CD4-positive, alpha-beta memory T cell (primary cell): ENCODE results near the gene DDX54. TPM values are rescaled to one million over a fixed set of nuclear protein-coding genes. Genes with fewer than 3 reads are reported as not detected.
A peak's percentile ranks its signal among the peaks of the same experiment; 100 is the strongest.

Experiments
- CTCF ChIA-PET: fragments of 350-600 bp; sonication (Branson Sonifier 250); formaldehyde crosslinking; loops from one replicate; lab custom pipeline; 2021; ENCODE audit warnings: inconsistent platforms; ENCODE audit not compliant: partially characterized antibody; lab: Charles Lee
- POLR2A ChIA-PET: fragments of 350-600 bp; sonication (Branson Sonifier 250); formaldehyde crosslinking; loops from one replicate; lab custom pipeline; 2021; ENCODE audit not compliant: partially characterized antibody; lab: Charles Lee
- DNase-seq, 5 donors: peaks; one replicate each; pipeline versions ENCODE4 v3.0.0 to v3.0.0-alpha.2; 2020 to 2022; ENCODE audit warnings: mixed read lengths in 1 of 5
- H3K27ac ChIP-seq: one replicate; pipeline ENCODE4 v1.7.0; 2013; ENCODE audit warnings: low read depth, low read length
- H3K27me3 ChIP-seq: 2 replicates; pipeline ENCODE4 v1.7.0; 2013; ENCODE audit warnings: mild to moderate bottlenecking, low read length, moderate library complexity; ENCODE audit not compliant: insufficient read depth
- H3K36me3 ChIP-seq: 2 replicates; pipeline ENCODE4 v1.7.0; 2013; ENCODE audit warnings: mild to moderate bottlenecking, low read length, moderate library complexity; ENCODE audit not compliant: insufficient read depth
- H3K4me1 ChIP-seq: 2 replicates; pipeline ENCODE4 v1.7.0; 2013; ENCODE audit warnings: mild to moderate bottlenecking, low read length, moderate library complexity; ENCODE audit not compliant: insufficient read depth
- H3K4me3 ChIP-seq, 2 donors: one replicate each; pipeline ENCODE4 v1.7.0; 2013; ENCODE audit warnings: low read length in 2 of 2, mild to moderate bottlenecking in 1 of 2
- H3K9me3 ChIP-seq, 2 donors: one replicate each; pipeline ENCODE4 v1.7.0; 2013; ENCODE audit warnings: low read length in 2 of 2, control low read depth in 1 of 2; ENCODE audit not compliant: control insufficient read depth in 1 of 2
- H3K27ac Mint-ChIP-seq, 7 donors: one replicate each; pipeline ENCODE4 v1.8.0; 2020 to 2021; ENCODE audit warnings: mixed read lengths in 7 of 7, mild to moderate bottlenecking in 6 of 7, inconsistent platforms in 3 of 7, moderate library complexity in 3 of 7
- H3K27me3 Mint-ChIP-seq, 2 donors: one replicate each; pipeline ENCODE4 v1.8.0; 2020 to 2021; ENCODE audit warnings: mixed read lengths in 2 of 2
- H3K36me3 Mint-ChIP-seq, 2 donors: one replicate each; pipeline ENCODE4 v1.8.0; 2020 to 2021; ENCODE audit warnings: mixed read lengths in 2 of 2, inconsistent platforms in 1 of 2, mild to moderate bottlenecking in 1 of 2
- H3K4me1 Mint-ChIP-seq, 4 donors: one replicate each; pipeline ENCODE4 v1.8.0; 2020 to 2021; ENCODE audit warnings: mixed read lengths in 4 of 4, mild to moderate bottlenecking in 1 of 4
- H3K4me3 Mint-ChIP-seq, 8 donors: one replicate each; pipeline ENCODE4 v1.8.0; 2020 to 2021; ENCODE audit warnings: mixed read lengths in 8 of 8, mild to moderate bottlenecking in 7 of 8, moderate library complexity in 6 of 8, inconsistent platforms in 3 of 8
- H3K9me3 Mint-ChIP-seq, 8 donors: one replicate each; pipeline ENCODE4 v1.8.0; 2020 to 2021; ENCODE audit warnings: mixed read lengths in 8 of 8, mild to moderate bottlenecking in 5 of 8, inconsistent platforms in 3 of 8, moderate library complexity in 1 of 8
- intact Hi-C: fragments of 100-400 bp; cut with micrococcal nuclease; formaldehyde crosslinking; loops from one replicate; pipeline ENCODE4 v1.15.1; 2023
- polyA plus RNA-seq, 2 donors: library from polyadenylated mRNA; unstranded; fragments of 300-500 nt; fragmentation: Illumina TruSeq; gene quantifications; one replicate each; pipeline ENCODE4 v1.2.3, GENCODE V29; 2021
- total RNA-seq, 2 experiments: library from RNA; stranded (reverse); gene quantifications; one replicate each; pipeline ENCODE4 v1.2.3, GENCODE V29; 2021

Gene DDX54
- total and polyA plus RNA-seq, 4 experiments from 2014 or later, result 9.9 to 69.4 (median 52.3) TPM

- H3K27me3 Mint-ChIP-seq, result peaks cover 0 to 2% of the 10 kb centered on the region in 2 donors
- no peaks in the 10 kb centered on the region for H3K36me3 Mint-ChIP-seq
- H3K36me3 ChIP-seq, result no peaks in the 10 kb centered on the region
- POLR2A ChIA-PET, result interaction anchor here (1.0 kb wide), 1 partner anchor 51 kb away, joined by 3 read pairs; no protein-coding TSS in a partner anchor
- peak overlapping the region in 1 of 7 donors; percentile 68 for H3K27ac Mint-ChIP-seq
- peaks cover under 1% of the 10 kb centered on the region for H3K4me1 ChIP-seq
- no peaks in the 10 kb centered on the region for H3K9me3 Mint-ChIP-seq
- no peak overlapping the region for H3K27ac ChIP-seq
- H3K4me3 Mint-ChIP-seq, result no peak overlapping the region
- no peak overlapping the region for H3K4me3 ChIP-seq
- peaks cover 0 to 5% (median 2%) of the 10 kb centered on the region in 4 donors for H3K4me1 Mint-ChIP-seq
- DNase-seq, result no peak
- H3K9me3 ChIP-seq, result no peaks in the 10 kb centered on the region
- H3K27me3 ChIP-seq, result no peaks in the 10 kb centered on the region
- CTCF ChIA-PET, result interaction anchor here (0.9 to 1.5 kb wide), 3 partner anchors 18 to 67 kb away, joined by 4 read pairs; no protein-coding TSS in a partner anchor
- intact Hi-C loops, result no loop called here
Measured at GRCh38 chr12:113115455-113116126, 69.7 kb downstream of the DDX54 start.

- peaks cover 6% of the 10 kb centered on the region for H3K4me1 ChIP-seq
- H3K9me3 ChIP-seq, result no peaks in the 10 kb centered on the region
- no peaks in the 10 kb centered on the region for H3K27me3 ChIP-seq
- no peaks in the 10 kb centered on the region for H3K36me3 ChIP-seq
- Mint-ChIP-seq H3K36me3 (no peaks in the 10 kb centered on the region), H3K9me3 (no peaks in the 10 kb centered on the region), H3K27me3 (peaks cover 0 to 2% of the 10 kb centered on the region in 2 donors), H3K4me1 (peaks cover 3 to 15% (median 9%) of the 10 kb centered on the region in 4 donors), H3K4me3 (no peak overlapping the region), H3K27ac (no peak overlapping the region)
- intact Hi-C loops, result no loop called here
- H3K4me3 ChIP-seq, result no peak overlapping the region
- CTCF ChIA-PET, result interaction anchor here (0.9 to 1.5 kb wide), 6 partner anchors 16 to 66 kb away, joined by 3 to 4 read pairs (median 4); no protein-coding TSS in a partner anchor
- no peak overlapping the region for H3K27ac ChIP-seq
- POLR2A ChIA-PET, result interaction anchor here (1.0 kb wide), 1 partner anchor 50 kb away, joined by 3 read pairs; no protein-coding TSS in a partner anchor
- DNase-seq, result no peak
Measured at GRCh38 chr12:113114447-113115178, 70.7 kb downstream of the DDX54 start.

- H3K4me1 Mint-ChIP-seq, result peaks cover 3 to 17% (median 10%) of the 10 kb centered on the region in 4 donors
- no peak for DNase-seq
- no peaks in the 10 kb centered on the region for H3K36me3 Mint-ChIP-seq
- Histone ChIP-seq H3K27me3 (no peaks in the 10 kb centered on the region), H3K4me1 (peaks cover 6% of the 10 kb centered on the region), H3K9me3 (no peaks in the 10 kb centered on the region), H3K4me3 (no peak overlapping the region), H3K27ac (no peak overlapping the region), H3K36me3 (no peaks in the 10 kb centered on the region)
- POLR2A ChIA-PET, result no interaction called here
- no peak overlapping the region for H3K4me3 Mint-ChIP-seq
- no peak overlapping the region for H3K27ac Mint-ChIP-seq
- CTCF ChIA-PET, result no interaction called here
- intact Hi-C loops, result no loop called here
- H3K9me3 Mint-ChIP-seq, result no peaks in the 10 kb centered on the region
- peaks cover 0 to 2% of the 10 kb centered on the region in 2 donors for H3K27me3 Mint-ChIP-seq
Measured at GRCh38 chr12:113113397-113113796, 71.9 kb downstream of the DDX54 start.

GRCh38 chr12:113112043-113112899 lies 73.0 kb downstream of the DDX54 start:
- H3K27me3 ChIP-seq, result no peaks in the 10 kb centered on the region
- DNase-seq, result no peak
- H3K27ac ChIP-seq, result no peak overlapping the region
- Mint-ChIP-seq H3K9me3 (no peaks in the 10 kb centered on the region), H3K4me3 (no peak overlapping the region), H3K36me3 (no peaks in the 10 kb centered on the region), H3K27me3 (peaks cover 0 to 2% of the 10 kb centered on the region in 2 donors), H3K4me1 (peaks cover 3 to 23% (median 10%) of the 10 kb centered on the region in 4 donors), H3K27ac (no peak overlapping the region)
- peaks cover 6% of the 10 kb centered on the region for H3K4me1 ChIP-seq
- ChIA-PET POLR2A (no interaction called here), CTCF (interaction anchor here (1.0 to 1.9 kb wide), 4 partner anchors 9 to 119 kb away, joined by 3 to 5 read pairs (median 3); no protein-coding TSS in a partner anchor)
- H3K9me3 ChIP-seq, result no peaks in the 10 kb centered on the region
- H3K4me3 ChIP-seq, result no peak overlapping the region
- intact Hi-C loops, result no loop called here
- no peaks in the 10 kb centered on the region for H3K36me3 ChIP-seq

- Histone ChIP-seq H3K9me3 (no peaks in the 10 kb centered on the region), H3K36me3 (no peaks in the 10 kb centered on the region), H3K4me1 (peaks cover 6% of the 10 kb centered on the region), H3K27ac (no peak overlapping the region), H3K4me3 (no peak overlapping the region), H3K27me3 (no peaks in the 10 kb centered on the region)
- no peaks in the 10 kb centered on the region for H3K27me3 Mint-ChIP-seq
- no peak for DNase-seq
- ChIA-PET CTCF (interaction anchor here (1.0 to 1.9 kb wide), 3 partner anchors 8 to 118 kb away, joined by 3 to 5 read pairs (median 3); no protein-coding TSS in a partner anchor), POLR2A (no interaction called here)
- H3K4me1 Mint-ChIP-seq, result peaks cover 3 to 23% (median 10%) of the 10 kb centered on the region in 4 donors
- H3K27ac Mint-ChIP-seq, result no peak overlapping the region
- H3K4me3 Mint-ChIP-seq, result no peak overlapping the region
- H3K9me3 Mint-ChIP-seq, result no peaks in the 10 kb centered on the region
- H3K36me3 Mint-ChIP-seq, result no peaks in the 10 kb centered on the region
- intact Hi-C loops, result no loop called here
Measured at GRCh38 chr12:113111247-113111646, 74.0 kb downstream of the DDX54 start.

GRCh38 chr12:113109872-113110599 lies 75.2 kb downstream of the DDX54 start:
- no peaks in the 10 kb centered on the region for H3K36me3 ChIP-seq
- H3K9me3 Mint-ChIP-seq, result no peaks in the 10 kb centered on the region
- peak overlapping the region; percentile 10 to 89 (median 50) for H3K27ac Mint-ChIP-seq
- intact Hi-C loops, result no loop called here
- peak overlapping the region in 1 of 8 donors; percentile 43 for H3K4me3 Mint-ChIP-seq
- H3K4me3 ChIP-seq, result no peak overlapping the region
- ChIA-PET POLR2A (interaction anchor here (1.5 kb wide), 1 partner anchor 132 kb away, joined by 3 read pairs; the partner anchor contains the start of gene OAS2), CTCF (interaction anchor here (1.1 to 1.7 kb wide), 2 partner anchors 40 to 117 kb away, joined by 3 to 4 read pairs; partner anchors contain the start of gene CFAP73)
- H3K27ac ChIP-seq, result no peak overlapping the region
- DNase-seq, result no peak
- H3K27me3 Mint-ChIP-seq, result no peaks in the 10 kb centered on the region
- H3K27me3 ChIP-seq, result no peaks in the 10 kb centered on the region
- H3K4me1 Mint-ChIP-seq, result peaks cover 3 to 25% (median 10%) of the 10 kb centered on the region in 4 donors
- no peaks in the 10 kb centered on the region for H3K36me3 Mint-ChIP-seq
- H3K9me3 ChIP-seq, result no peaks in the 10 kb centered on the region
- peaks cover 6% of the 10 kb centered on the region for H3K4me1 ChIP-seq
